HG02943 (cell line): ENCODE data around the gene GRAMD1C.

Source experiments
- ATAC-seq: cut with Tn5 transposase; IDR thresholded peaks from one replicate; pipeline ENCODE4 v1.9.1; 2021; ENCODE audit warnings: mild to moderate bottlenecking, low read depth, moderate library complexity; ENCODE audit not compliant: unreplicated experiment

GRAMD1C gene

GRCh38 chr3:113947372-113948014, 108.9 kb downstream of the GRAMD1C start, which contains the start of gene ZDHHC23:
TSS of gene ZDHHC23 (plus strand) at chr3:113948013. CDS start at chr3:113948803, 790 bp downstream.
- ATAC-seq = peak; percentile 72

GRCh38 chr3:113948015-113948917, 109.7 kb downstream of the GRAMD1C start:
- ATAC-seq = peak; percentile 45

DNA sequence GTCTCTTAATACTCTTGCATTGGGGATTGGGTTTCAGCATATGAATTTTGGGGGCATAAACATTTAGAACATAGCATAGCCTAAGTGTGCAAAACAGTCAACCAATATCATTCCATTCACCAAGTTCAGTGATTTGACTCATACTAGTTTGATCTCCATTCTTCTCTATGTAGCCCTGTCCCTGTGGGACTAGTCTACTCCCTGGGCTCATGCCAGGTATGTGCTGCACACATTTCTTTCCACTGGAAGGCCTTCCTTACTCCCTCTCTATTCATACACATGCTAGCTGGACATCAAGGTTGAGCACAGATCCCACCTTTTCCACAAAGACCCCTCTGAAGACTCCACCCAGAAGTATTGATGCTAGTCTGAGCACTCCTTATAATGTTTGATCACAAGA, 114.3 kb downstream of the GRAMD1C start:
- ATAC-seq = no peak

DNA sequence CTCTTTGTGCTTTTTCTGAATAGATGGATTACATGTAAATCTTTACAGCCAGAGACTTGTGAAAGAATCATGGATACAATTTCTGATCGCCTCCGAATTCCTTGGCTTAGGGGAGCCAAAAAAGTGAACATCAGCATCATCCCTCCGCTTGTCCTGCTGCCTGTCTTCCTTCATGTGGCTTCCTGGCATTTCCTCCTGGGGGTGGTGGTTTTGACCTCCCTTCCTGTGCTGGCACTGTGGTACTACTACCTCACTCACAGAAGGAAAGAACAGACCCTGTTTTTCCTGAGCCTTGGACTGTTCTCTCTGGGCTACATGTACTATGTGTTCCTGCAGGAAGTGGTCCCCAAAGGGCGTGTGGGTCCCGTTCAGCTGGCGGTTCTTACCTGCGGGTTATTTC, 115.1 kb downstream of the GRAMD1C start:
- ATAC-seq = no peak

DNA sequence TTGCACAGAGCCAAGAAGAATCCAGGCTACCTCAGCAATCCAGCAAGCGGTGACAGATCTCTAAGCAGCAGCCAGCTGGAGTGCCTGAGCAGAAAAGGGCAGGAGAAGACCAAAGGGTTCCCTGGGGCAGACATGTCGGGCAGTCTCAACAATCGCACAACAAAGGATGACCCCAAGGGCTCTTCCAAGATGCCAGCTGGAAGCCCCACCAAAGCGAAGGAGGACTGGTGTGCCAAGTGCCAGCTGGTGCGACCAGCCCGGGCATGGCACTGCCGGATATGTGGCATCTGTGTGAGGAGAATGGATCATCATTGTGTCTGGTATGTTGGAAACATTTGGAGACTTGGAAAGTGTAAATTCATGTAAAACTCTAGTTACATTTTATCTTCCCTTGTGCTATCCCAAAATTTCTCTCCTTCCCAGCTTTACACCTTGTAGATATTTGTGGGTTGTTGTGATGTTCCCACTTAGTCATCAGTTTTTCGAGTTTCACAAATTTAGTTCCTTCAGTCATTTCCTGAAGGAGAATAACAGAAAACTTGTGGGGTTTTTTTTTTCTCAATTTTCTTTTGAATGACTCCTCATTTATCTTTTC, 115.6 kb downstream of the GRAMD1C start:
- ATAC-seq = no peak

DNA sequence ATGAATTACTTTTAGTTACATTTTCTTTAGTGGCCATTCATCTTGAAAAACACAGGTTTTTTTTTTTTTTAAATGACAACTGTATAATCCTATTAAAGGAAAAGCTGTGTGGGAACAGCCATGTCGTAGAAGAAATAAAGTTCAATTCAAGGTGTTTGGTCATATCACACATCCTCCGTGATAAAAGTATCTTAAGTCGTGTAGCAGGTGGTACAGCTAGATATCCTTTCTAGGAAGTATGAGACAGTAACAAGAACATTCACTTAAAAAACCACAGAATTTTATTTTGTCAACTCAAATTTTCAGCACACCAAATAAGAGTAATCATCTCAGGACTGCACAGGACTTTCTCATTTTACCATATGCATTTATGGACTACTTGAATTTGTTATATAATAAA, 125.3 kb downstream of the GRAMD1C start:
- no peak for ATAC-seq

DNA sequence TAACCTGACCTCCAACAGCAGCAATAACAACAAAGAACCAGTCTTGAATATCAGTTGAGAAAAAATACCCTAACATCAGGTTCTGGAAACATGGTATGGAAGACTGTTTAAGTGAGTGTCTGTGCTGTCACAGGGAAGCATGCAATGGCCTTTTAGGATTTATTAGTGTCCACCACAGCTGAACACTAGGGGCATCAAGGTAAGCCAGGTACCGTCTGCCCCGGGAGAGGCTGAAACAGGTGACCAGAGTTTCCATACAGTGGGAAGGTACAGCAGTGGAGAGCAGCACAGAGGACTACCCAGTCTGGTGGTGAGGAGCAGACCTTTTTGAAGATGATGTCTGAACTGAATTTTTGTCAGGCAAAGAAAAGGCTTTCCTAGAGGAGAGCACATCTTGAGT, 127.6 kb downstream of the GRAMD1C start:
- no peak for ATAC-seq

- ATAC-seq = no peak
These were observed 130.4 kb downstream of the GRAMD1C start for GRCh38 chr3:113968986-113969385.

DNA sequence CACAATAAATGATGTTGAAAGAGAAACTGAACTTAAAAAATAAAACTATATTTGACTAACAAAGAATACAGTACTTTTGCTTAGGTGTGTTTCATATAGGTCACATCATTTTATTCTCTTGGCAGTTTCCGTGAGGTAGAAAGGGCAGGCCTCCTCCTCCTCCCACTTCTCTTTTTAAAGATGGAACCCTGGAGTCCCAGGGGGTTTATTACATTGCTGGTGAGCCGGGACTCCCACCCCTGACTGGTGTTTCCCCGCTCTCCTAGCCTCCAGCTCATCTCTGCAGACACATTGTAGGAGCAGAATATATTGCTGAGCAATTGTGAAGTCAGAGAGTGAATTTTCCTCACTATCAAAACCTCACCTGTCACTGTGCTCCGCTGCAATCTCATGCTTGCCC, 139.2 kb downstream of the GRAMD1C start:
- ATAC-seq = no peak

GRCh38 chr3:113979916-113980315, 141.3 kb downstream of the GRAMD1C start:
- ATAC-seq = no peak

- ATAC-seq = no peak
These were observed 143.2 kb downstream of the GRAMD1C start for GRCh38 chr3:113981803-113982202.

- no peak for ATAC-seq
These were observed 145.0 kb downstream of the GRAMD1C start for GRCh38 chr3:113983544-113983943.

GRCh38 chr3:113985541-113985940, 147.0 kb downstream of the GRAMD1C start:
- ATAC-seq = no peak
